Activated CD8-positive, alpha-beta memory T cell treated with anti-CD3 and anti-CD28 coated beads, Interleukin-2, amount 50 U/mL, for 24 hours (primary cell): Measurements from ENCODE around the gene SH3RF1.

Experiments used
- DNase-seq: peaks from one replicate; pipeline ENCODE4 v3.0.0-alpha.2; 2020; ENCODE audit errors: extremely low read depth

Gene SH3RF1

DNA sequence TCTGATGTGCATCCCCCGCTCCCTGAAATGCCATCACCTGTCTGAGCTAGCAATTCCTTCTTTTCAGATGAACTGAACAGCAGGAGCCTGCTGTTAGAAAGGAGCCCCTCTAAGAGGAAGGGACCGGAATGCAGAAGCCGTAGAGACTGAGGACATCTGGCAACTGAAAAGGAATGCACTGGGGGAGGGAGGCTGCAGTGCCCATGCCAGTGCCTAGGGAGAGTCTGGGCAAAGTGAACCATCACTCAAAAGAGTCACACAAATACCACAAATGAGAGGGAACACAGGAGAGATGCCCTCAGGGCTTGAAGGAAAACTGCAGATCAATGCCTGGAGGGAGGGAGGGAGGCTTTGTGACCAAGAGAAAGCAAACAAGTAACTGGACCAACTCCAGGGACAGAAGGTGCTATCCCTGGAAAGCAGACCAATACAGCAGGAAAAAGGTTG lies 166.8 kb downstream of the SH3RF1 start:
- no peak for DNase-seq

DNA sequence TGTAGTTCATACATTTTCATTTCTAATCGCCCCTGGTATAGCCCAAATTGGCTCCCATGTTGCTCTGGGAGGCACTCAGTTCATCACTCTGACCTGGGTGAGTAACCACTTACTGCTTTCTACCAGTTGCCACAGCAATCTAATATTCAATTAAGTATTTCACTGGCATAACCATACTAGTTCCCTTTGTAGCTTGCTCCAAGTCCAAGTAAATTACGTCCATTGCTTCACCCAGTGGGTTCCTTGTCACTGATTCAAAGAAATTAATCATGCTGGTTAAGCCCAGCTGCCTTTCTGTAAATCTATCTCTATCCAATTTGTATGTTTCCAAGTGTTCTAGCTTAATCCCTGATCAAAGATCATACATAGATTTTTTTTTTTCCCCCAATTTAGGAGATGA lies 168.7 kb downstream of the SH3RF1 start:
- DNase-seq: no peak

DNA sequence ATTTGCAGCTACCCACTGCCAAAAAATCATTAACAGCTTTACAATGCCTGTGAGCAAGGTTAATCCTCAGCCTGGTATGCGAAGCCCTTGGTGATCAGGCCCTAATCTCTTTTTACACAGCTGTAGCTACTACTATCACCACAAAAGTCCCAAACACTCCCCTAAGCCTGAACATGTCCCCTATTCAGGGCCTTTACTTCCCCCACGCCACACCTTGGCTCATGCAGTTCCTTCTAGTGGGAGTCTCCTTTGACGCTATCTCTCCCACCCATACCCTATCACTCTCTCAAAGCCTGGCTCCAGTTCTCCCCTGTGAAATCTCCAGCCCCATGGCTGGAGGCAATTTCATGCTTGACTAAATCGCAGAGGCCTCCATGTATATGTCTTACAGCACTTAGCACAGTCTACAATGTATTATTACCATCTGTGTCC lies 170.1 kb downstream of the SH3RF1 start:
- DNase-seq: no peak

- DNase-seq: no peak
Measured at GRCh38 chr4:169099771-169100180, 171.0 kb downstream of the SH3RF1 start.

DNA sequence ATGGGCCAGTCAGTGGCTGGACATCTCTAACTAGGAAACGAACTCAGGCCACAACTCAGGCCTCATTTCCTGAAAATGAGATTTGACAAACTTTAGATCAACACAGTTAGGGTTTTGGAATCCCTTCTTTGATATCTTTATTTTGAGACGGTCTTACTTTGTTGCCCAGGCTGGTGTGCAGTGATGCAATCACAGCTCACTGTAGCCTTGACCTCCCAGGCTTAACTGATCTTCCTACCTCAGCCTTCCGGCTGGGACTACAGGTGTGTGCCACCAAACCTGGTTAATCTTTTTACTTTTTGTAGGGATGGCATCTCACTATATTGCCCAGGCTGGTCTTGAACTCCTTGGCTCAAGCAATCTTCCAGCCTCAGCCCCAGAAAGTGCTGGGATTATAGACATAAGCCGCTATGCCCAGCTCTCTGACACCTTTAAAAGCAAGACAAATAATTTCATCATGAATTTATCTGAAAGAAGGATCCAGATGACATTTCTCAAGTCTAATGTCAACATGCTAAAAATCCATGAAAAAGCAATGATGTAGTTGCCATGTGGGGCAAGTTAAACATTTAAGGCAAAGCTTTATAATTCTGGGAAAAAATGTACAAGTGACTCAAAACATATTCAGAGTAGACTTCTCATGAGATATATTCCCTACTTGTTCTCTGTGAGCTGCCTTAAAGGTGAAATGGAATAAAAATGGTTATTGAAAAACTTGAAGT lies 171.6 kb downstream of the SH3RF1 start:
- no peak for DNase-seq

DNA sequence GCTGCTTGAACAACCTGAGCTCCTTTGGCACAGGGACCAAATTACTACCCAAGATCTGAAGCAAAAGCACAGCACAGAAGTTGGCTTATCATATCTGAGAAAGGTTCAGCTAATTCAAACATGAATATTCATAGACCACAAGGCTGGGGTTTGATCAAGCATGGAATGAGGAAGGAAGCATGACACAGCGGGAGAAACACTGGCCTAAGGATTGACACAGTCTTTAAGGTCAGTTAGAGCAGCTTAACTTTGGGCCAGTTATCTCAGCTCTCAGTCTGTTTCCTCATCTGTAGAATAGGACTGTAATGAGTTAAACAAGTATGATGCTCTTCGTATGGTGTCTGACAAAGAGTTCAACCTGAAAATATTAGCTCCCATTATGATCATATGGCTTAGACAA lies 172.2 kb downstream of the SH3RF1 start:
- DNase-seq: no peak

GRCh38 chr4:169098054-169098497 lies 172.7 kb downstream of the SH3RF1 start:
- DNase-seq: no peak

GRCh38 chr4:169096221-169096620 lies 174.5 kb downstream of the SH3RF1 start:
- DNase-seq: no peak

- no peak for DNase-seq
Measured at GRCh38 chr4:169094656-169095231, 176.0 kb downstream of the SH3RF1 start.

- no peak for DNase-seq
Measured at GRCh38 chr4:169092889-169093522, 177.8 kb downstream of the SH3RF1 start.

- DNase-seq: no peak
Measured at GRCh38 chr4:169090484-169091215, 180.1 kb downstream of the SH3RF1 start.

GRCh38 chr4:169089004-169089403 lies 181.8 kb downstream of the SH3RF1 start:
- DNase-seq: no peak

DNA sequence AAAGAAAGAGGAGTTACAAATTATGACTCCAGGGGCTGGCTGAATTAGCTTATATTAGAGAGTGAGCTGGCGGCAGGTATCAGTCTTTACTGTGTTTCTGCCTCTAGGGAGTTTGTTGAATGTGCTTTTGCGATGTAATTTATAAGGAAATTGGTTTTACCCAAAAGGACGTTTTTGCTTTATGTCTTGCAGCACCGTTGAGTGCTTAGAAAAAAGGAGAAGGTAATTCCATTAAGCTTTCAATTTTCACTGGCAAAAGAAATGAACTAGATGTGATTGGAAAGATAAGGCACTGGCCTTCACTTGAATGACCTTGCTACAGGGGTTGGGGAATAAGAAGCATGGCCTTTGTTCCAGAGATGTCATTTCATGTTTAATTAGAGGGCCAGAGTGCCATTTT lies 185.8 kb downstream of the SH3RF1 start:
- no peak for DNase-seq

DNA sequence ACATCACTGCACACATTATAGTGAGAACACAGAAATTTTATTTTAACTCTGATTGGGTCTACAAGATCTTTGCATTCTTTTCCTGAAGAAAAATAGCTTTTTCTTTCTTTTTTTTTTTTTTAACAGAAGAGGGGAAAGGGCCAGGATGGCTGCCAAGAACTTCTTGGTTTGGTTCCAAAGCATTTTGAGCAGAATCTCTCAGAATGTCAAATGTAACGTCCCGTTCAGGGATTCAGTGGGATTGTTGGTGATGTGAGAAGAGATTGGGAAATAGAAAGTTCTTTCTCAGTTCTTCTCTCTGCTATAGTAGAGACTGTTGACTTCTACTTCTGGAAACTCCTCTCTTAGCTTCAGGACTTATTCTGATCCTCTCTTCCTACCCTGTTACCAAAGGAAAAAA lies 189.8 kb downstream of the SH3RF1 start:
- no peak for DNase-seq

GRCh38 chr4:169079942-169080827 lies 190.6 kb downstream of the SH3RF1 start:
- peak; percentile 4 for DNase-seq

DNA sequence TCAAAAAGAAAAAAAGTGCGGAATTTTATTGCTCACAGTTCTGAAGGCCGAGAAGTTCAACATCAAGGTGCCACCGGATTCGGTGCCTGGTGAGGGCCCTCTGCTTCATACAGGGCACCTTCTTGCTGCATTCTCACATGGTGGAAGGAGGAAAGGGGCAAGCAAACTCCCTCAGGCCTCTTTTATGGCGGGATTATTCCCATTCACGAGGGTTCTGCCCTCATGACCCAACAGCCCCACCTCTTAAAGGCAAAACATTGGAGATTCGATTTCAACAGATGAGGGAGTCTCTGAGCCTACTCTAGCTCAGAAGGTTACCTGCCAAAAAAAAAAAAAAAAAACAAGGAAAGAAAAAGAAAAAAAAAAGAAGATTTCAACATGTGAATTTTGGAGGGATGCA lies 196.6 kb downstream of the SH3RF1 start:
- no peak for DNase-seq

DNA sequence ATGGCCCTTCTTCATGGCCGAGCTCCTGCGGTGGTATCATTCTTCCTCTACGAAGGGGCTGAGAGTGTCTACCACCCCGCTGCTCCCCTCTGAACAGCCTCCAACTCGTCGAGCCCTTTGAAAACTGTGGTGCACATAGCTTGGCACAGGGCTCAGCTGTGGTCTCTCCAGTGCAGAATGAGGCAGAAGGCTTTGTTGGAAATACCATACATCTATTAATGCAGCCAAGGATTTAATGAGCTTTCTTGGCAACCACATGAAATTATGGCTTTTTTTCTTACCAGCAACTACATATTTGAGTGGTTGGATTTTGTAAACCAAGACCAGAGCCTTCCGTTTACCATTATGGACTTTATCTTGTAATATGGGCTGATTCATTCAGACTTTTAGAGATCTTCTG lies 199.0 kb downstream of the SH3RF1 start:
- no peak for DNase-seq

- no peak for DNase-seq
Measured at GRCh38 chr4:169070895-169071218, 199.9 kb downstream of the SH3RF1 start.

DNA sequence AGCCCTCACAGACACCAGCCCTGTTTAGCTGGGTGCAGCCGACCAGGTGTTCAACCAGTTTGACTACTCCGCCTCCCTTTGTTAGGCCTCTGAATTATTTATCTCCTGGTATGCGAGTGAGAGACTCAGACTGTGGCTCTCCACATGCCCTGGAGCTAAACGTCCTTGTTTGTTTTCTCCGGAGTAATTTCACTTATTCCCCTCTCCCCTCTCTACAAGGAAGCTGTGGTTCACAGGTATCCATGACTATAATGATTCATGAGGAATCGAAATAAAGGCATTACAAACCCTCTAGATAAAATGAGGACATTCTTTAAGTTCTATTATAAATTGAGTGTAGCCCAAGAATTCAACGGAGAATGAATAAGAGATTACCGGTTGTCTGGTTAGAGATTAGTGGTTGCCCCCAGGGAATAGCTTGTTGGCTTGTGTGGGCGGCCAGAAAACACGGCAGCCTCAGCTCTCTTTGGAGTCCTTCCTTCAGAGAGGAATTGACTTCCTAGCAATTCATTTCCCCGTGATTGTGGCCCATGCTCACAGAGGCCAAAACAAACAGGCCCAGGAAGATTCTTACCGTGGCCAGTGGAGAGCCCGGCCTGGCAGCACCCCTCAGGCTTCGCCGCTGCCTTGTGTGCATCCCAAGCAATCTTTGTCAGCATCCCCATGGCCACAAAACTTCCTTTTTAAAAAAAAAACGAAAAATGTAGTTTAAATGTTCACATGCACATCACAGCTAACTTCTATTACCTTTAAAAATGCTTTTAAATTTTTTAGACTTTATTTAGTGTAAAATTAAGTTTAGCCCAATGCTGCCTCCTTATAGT lies 200.5 kb downstream of the SH3RF1 start:
- DNase-seq: no peak

GRCh38 chr4:169068423-169068822 lies 202.3 kb downstream of the SH3RF1 start:
- DNase-seq: no peak

- DNase-seq: no peak
Measured at GRCh38 chr4:169066934-169067333, 203.8 kb downstream of the SH3RF1 start.
